PC-9 (cell line): ENCODE measurements around the gene PGA5. TPM values are rescaled to one million over a fixed set of nuclear protein-coding genes. Genes with fewer than 3 reads are reported as not detected.
"Not testable (repeated sequence)": the region's sequence is repeated elsewhere in the genome, so short reads cannot be mapped to it uniquely, and the experiment has no call there.

Source experiments
- BruUV-seq: library from RNA; stranded (reverse); fragments of 400-500 nt; replicated peaks from 2 replicates; lab custom pipeline; 2021; lab: Mats Ljungman, UMichigan
- CTCF ChIA-PET: fragments of 300-600 bp; sonication (Branson Sonifier 250); formaldehyde crosslinking; loops from one replicate; lab custom pipeline; 2022; ENCODE audit warnings: antibody characterized with exemption; lab: Charles Lee
- POLR2A ChIA-PET: fragments of 300-600 bp; sonication (Branson Sonifier 250); formaldehyde crosslinking; loops from one replicate; lab custom pipeline; 2022; ENCODE audit warnings: antibody characterized with exemption; ENCODE audit not compliant: unreplicated experiment; lab: Charles Lee
- DNase-seq, 2 experiments: peaks; one replicate each; pipeline versions ENCODE4 v3.0.0 to v3.0.0-alpha.2; 2015 to 2022; ENCODE audit warnings: mixed read lengths in 1 of 2
- H2AFZ ChIP-seq: fragments of 200-600 bp; sonication (generic); 2 replicates; pipeline ENCODE4 v1.8.1; 2017; ENCODE audit warnings: antibody characterized with exemption
- H3F3A ChIP-seq: fragments of 200-600 bp; sonication (generic); 2 replicates; pipeline ENCODE4 v1.8.1; 2017; ENCODE audit warnings: antibody characterized with exemption, mild to moderate bottlenecking, low read depth; ENCODE audit not compliant: insufficient read depth
- H3K27ac ChIP-seq: fragments of 200-600 bp; sonication (generic); 2 replicates; pipeline ENCODE4 v1.6.1; 2016; ENCODE audit warnings: mixed run types
- H3K27me3 ChIP-seq: fragments of 200-600 bp; sonication (generic); 2 replicates; pipeline ENCODE4 v1.6.1; 2016; ENCODE audit warnings: low read depth, mixed run types; ENCODE audit not compliant: insufficient read depth
- H3K36me3 ChIP-seq: fragments of 200-600 bp; sonication (generic); 2 replicates; pipeline ENCODE4 v1.6.1; 2016; ENCODE audit warnings: low read depth, mixed run types
- H3K4me1 ChIP-seq: fragments of 200-600 bp; sonication (generic); replicated peaks from 2 replicates; pipeline ENCODE4 v1.6.1; 2016; ENCODE audit warnings: mixed run types; ENCODE audit not compliant: insufficient read depth
- H3K4me2 ChIP-seq: fragments of 200-600 bp; sonication (generic); 2 replicates; pipeline ENCODE4 v1.6.1; 2017; ENCODE audit warnings: mixed run types
- H3K4me3 ChIP-seq: fragments of 200-600 bp; sonication (generic); 2 replicates; pipeline ENCODE4 v1.6.1; 2016; ENCODE audit warnings: mixed run types
- H3K79me2 ChIP-seq: fragments of 200-600 bp; sonication (generic); 2 replicates; pipeline ENCODE4 v1.6.1; 2017; ENCODE audit warnings: low read depth, mixed run types
- H3K9me2 ChIP-seq: fragments of 200-600 bp; sonication (generic); 2 replicates; pipeline ENCODE4 v1.8.1; 2017; ENCODE audit warnings: mild to moderate bottlenecking; ENCODE audit not compliant: insufficient read depth
- H3K9me3 ChIP-seq: fragments of 200-600 bp; sonication (generic); 2 replicates; pipeline ENCODE4 v1.8.1; 2016; ENCODE audit warnings: low read depth; ENCODE audit not compliant: insufficient read depth
- H4K20me1 ChIP-seq: fragments of 200-600 bp; sonication (generic); 2 replicates; pipeline ENCODE4 v1.8.1; 2017; ENCODE audit not compliant: insufficient read depth
- intact Hi-C: fragments of 100-400 bp; cut with micrococcal nuclease; formaldehyde crosslinking; loops from one replicate; pipeline ENCODE4 v1.10.0; 2022; ENCODE audit not compliant: unreplicated experiment
- total RNA-seq: library from RNA; stranded (reverse); gene quantifications from 2 replicates; pipeline ENCODE4 v1.2.3, GENCODE V29; 2021

The PGA5 gene
- total RNA-seq, 1 experiment from 2014 or later = not detected

DNA sequence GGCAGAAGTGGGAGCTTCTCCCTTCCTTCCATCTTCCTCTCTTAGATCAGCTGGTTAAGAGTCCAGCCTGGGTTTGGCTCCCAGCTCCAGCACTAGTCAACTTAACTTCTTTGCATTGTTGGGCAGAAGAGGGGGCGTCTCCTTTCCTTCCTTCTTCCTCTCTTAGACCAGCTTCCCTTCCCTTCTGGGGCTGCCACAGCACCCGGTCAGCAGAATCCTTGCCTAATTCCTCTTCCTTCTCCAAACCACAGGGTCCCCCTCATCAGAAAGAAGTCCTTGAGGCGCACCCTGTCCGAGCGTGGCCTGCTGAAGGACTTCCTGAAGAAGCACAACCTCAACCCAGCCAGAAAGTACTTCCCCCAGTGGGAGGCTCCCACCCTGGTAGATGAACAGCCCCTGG lies 18.3 kb upstream of the PGA5 start:
- H3K9me3 ChIP-seq, H3K27ac ChIP-seq, H4K20me1 ChIP-seq, H3K79me2 ChIP-seq, H3K27me3 ChIP-seq, H3K4me3 ChIP-seq, BruUV-seq, H3K4me2 ChIP-seq, POLR2A ChIA-PET, H3F3A ChIP-seq, CTCF ChIA-PET, H3K36me3 ChIP-seq, H3K9me2 ChIP-seq, intact Hi-C loops, H3K4me1 ChIP-seq, H2AFZ ChIP-seq, DNase-seq: not testable (repeated sequence)

DNA sequence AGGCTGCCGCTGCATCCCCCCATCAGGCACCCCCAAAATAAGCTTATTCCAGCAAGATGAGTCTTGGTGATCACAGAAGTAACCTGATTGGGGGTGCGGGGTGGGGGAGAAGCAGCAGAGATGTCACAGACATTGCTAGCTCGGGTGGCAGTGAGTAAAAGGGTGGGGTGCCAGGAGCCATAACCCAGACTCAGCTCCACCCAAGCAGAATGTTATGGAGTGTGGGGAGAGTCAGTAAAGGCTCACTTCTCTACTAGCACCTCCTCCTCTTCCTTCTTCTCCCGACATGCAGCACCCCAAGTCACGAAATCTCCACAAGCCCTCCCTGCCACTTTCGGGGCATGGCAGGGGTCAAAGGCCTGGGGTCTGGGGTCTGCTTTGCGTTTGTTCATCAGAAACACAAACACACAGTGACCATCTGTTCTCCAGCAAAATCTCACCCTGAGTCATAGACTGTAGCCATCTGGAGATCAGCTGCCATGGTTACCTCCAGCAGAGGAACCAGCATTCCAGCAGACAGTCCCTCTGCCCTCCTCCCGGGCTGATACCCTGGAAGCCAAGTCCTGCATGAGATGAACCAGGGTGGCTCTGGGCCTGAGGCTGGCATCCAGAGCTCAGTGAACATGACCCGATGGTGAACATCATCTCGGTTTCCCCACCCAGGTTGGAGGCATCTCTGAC lies 14.4 kb upstream of the PGA5 start:
- H3F3A ChIP-seq, H3K4me2 ChIP-seq, H3K4me3 ChIP-seq, H3K9me2 ChIP-seq, DNase-seq, CTCF ChIA-PET, H3K4me1 ChIP-seq, POLR2A ChIA-PET, H3K9me3 ChIP-seq, intact Hi-C loops, H3K79me2 ChIP-seq, H3K27me3 ChIP-seq, H2AFZ ChIP-seq, H3K27ac ChIP-seq, BruUV-seq, H3K36me3 ChIP-seq, H4K20me1 ChIP-seq: not testable (repeated sequence)

GRCh38 chr11:61229458-61229857 lies 11.5 kb upstream of the PGA5 start:
- H2AFZ ChIP-seq, intact Hi-C loops, CTCF ChIA-PET, H3K79me2 ChIP-seq, POLR2A ChIA-PET, H3K9me2 ChIP-seq, H3F3A ChIP-seq, BruUV-seq, H3K4me2 ChIP-seq, DNase-seq, H3K9me3 ChIP-seq, H3K4me1 ChIP-seq, H3K4me3 ChIP-seq, H4K20me1 ChIP-seq, H3K27me3 ChIP-seq, H3K36me3 ChIP-seq, H3K27ac ChIP-seq: not testable (repeated sequence)

DNA sequence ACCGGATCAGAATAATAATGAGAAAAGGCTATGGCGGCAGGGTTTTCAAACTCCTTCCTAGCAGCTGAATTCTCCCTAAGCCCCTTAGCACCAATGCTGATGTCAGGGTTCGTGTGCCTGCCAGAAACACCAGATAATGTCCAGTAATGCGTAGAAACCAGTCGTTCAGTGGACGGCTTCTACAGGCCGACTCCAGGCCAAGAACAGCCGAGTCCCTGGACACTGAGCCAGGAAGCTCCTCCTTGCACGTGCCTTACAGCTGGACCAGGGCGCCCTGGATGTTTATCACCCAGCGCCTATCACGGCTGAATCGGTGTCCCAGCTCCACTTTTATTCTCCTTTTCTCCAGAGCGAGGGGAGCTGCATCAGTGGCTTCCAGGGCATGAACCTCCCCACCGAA lies 9.9 kb upstream of the PGA5 start:
- H3K36me3 ChIP-seq, H4K20me1 ChIP-seq, H3K9me3 ChIP-seq, H2AFZ ChIP-seq, H3K4me2 ChIP-seq, H3F3A ChIP-seq, BruUV-seq, CTCF ChIA-PET, H3K4me3 ChIP-seq, H3K9me2 ChIP-seq, DNase-seq, H3K27ac ChIP-seq, H3K4me1 ChIP-seq, intact Hi-C loops, H3K27me3 ChIP-seq, POLR2A ChIA-PET, H3K79me2 ChIP-seq: not testable (repeated sequence)

DNA sequence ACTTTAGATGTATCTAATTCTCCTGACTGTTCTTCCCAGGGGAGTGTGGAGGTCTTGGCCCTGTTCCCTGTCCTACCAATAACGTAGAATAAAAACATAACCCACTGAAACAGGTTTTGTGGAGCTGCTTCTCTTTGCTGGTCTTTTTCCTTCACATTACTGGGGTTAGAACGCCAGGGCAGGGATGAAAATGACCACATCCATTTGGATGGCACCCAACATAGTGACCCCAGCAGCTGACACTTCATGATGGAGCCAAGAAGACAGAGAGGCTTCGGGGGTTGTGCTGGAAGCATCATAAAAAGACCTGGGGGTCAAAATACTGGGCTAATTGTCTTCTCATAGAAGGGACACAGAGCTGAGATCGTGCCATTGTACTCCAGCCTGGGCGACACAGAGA lies 9.4 kb upstream of the PGA5 start:
- CTCF ChIA-PET, BruUV-seq, H4K20me1 ChIP-seq, H3K79me2 ChIP-seq, H3K27me3 ChIP-seq, H3K4me2 ChIP-seq, H2AFZ ChIP-seq, POLR2A ChIA-PET, H3K36me3 ChIP-seq, H3K9me3 ChIP-seq, H3K27ac ChIP-seq, H3F3A ChIP-seq, H3K4me3 ChIP-seq, H3K4me1 ChIP-seq, H3K9me2 ChIP-seq, DNase-seq, intact Hi-C loops: not testable (repeated sequence)

DNA sequence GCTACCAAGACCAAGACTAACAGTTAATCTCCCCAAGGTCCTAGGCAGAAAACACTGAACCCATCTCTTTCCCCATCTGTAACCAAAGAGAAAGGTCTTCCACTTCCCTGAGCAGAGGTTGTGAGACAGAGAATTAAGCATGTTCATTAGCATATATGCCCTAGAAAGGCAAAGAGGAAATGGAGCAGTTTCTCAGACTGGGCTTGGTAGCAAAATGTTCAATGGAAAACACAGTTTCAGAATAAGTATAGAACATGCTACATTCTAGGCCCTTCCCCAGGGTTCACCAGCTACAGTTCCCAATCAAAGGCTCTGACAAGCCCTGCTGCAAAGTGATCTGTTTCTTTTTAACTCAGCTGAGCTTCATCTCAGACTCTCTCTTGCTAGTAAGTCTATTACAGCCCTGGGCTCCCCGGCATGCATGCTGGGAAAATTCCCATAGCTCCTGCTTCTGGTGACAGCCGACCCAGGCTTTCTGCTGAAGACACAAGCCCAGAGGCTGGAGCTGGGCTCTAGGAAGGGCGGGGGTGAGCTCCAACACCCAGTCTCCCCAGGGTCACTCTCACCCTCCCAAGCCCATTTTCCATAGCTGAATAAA lies 8.3 kb upstream of the PGA5 start:
- H3F3A ChIP-seq, H2AFZ ChIP-seq, CTCF ChIA-PET, H4K20me1 ChIP-seq, H3K27ac ChIP-seq, H3K9me2 ChIP-seq, H3K27me3 ChIP-seq, POLR2A ChIA-PET, H3K79me2 ChIP-seq, DNase-seq, H3K9me3 ChIP-seq, H3K36me3 ChIP-seq, H3K4me2 ChIP-seq, intact Hi-C loops, H3K4me1 ChIP-seq, H3K4me3 ChIP-seq, BruUV-seq: not testable (repeated sequence)

GRCh38 chr11:61237130-61237529 lies 3.8 kb upstream of the PGA5 start:
- BruUV-seq, H3K4me2 ChIP-seq, H3K36me3 ChIP-seq, CTCF ChIA-PET, H3F3A ChIP-seq, H3K79me2 ChIP-seq, H3K27me3 ChIP-seq, H4K20me1 ChIP-seq, H3K9me3 ChIP-seq, intact Hi-C loops, H3K4me1 ChIP-seq, H3K4me3 ChIP-seq, H3K27ac ChIP-seq, DNase-seq, POLR2A ChIA-PET, H3K9me2 ChIP-seq, H2AFZ ChIP-seq: not testable (repeated sequence)
